Upper lobe of left lung (tissue), 6 donors: ENCODE data around the gene IQCH. TPM values are rescaled to one million over a fixed set of nuclear protein-coding genes. Genes with fewer than 3 reads are reported as not detected.

Experiments used
- ATAC-seq, 2 donors: fragments of 200-7000 bp; cut with Tn5 transposase; one replicate each; pipeline ENCODE4 v1.9.1; 2022; ENCODE audit warnings: mild to moderate bottlenecking in 2 of 2, moderate library complexity in 2 of 2; ENCODE audit not compliant: low FRiP score in 2 of 2
- DNase-seq, 2 donors: peaks; one replicate each; pipeline ENCODE4 v3.0.0-alpha.2; 2019 to 2020
- H3K27ac ChIP-seq, 4 donors: fragments of 200-600 bp; sonication (generic); one replicate each; pipeline ENCODE4 v1.5.1; 2016 to 2019
- H3K27me3 ChIP-seq, 4 donors: fragments of 200-600 bp; sonication (generic); one replicate each; pipeline ENCODE4 v1.5.1; 2017 to 2019
- H3K36me3 ChIP-seq, 4 donors: fragments of 200-600 bp; sonication (generic); one replicate each; pipeline ENCODE4 v1.5.1; 2016 to 2019
- H3K4me1 ChIP-seq, 4 donors: fragments of 200-600 bp; sonication (generic); one replicate each; pipeline ENCODE4 v1.5.1; 2018 to 2019
- H3K4me3 ChIP-seq, 4 donors: fragments of 200-600 bp; sonication (generic); one replicate each; pipeline ENCODE4 v1.5.1; 2017 to 2019; ENCODE audit warnings: mild to moderate bottlenecking in 2 of 4, moderate library complexity in 1 of 4
- H3K9me3 ChIP-seq, 4 donors: fragments of 200-600 bp; sonication (generic); one replicate each; pipeline ENCODE4 v1.5.1; 2018 to 2019
- EP300 ChIP-seq, 4 donors: sonication (generic); formaldehyde crosslinking; IDR thresholded peaks; one replicate each; pipeline ENCODE4 v1.5.1; 2017; ENCODE audit warnings: antibody characterized with exemption in 4 of 4, control low read depth in 2 of 4
- POLR2A ChIP-seq, 4 donors: fragments of 450-650 bp; IDR thresholded peaks; one replicate each; pipeline ENCODE4 v1.5.1; 2016 to 2017; ENCODE audit warnings: antibody characterized with exemption in 4 of 4, mild to moderate bottlenecking in 2 of 4
- POLR2AphosphoS5 ChIP-seq, 2 donors: sonication (generic); formaldehyde crosslinking; IDR thresholded peaks; one replicate each; pipeline ENCODE4 v1.5.1; 2017; ENCODE audit warnings: antibody characterized with exemption in 2 of 2
- WGBS, 2 donors: methylation state at CpG; one replicate each; pipeline ENCODE4 v1.1.5; 2017 to 2018; 5-methylcytosine and 5-hydroxymethylcytosine counted together
- total RNA-seq, 6 donors: library from RNA; depleted of rRNA in 4 of 6; stranded (reverse); fragments of >200 nt in 4 of 6; gene quantifications; one replicate each; pipeline versions ENCODE4 v1.1.0 to v1.2.1, GENCODE V29; 2016 to 2021
- TF ChIP-seq, protein P1 (sequence below), 6 experiments: fragments of 450-650 bp in 4 of 6; fragments of 200-600 bp in 2 of 6; sonication (generic) in 2 of 6; IDR thresholded peaks; one replicate each; pipeline ENCODE4 v1.5.1; 2016 to 2019; ENCODE audit warnings: antibody characterized with exemption in 6 of 6
- donor health status: DM: no; HTN: no; CAD: no; lungs with moderate emphysema.
- donor health status: DM: no; HTN: yes; CAD: no; lungs with severe emphysema.

Gene IQCH
- total RNA-seq, 6 donors from 2014 or later: 1.0 to 18.0 (median 2.7) TPM

DNA sequence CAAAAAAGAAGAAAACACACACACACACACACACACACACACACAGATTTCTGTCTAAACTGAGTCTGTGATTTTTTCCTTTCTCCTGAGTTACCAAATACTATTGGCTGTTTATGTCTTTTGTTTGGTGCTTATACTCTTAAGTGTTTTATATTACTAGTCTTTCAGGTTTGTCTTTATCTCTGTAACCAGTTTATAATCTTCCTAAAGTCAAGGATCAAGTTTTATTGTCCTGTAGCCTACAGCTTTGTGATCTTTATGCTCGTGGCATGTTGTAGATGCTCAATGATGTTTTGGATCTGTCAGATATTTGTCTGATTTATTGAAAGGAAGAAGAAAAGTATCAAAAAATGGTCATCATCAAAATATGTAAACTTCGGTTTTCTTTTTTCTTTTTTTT is 292.5 kb downstream of the IQCH start:
- Histone ChIP-seq H3K27ac (no peak overlapping the region), H3K27me3 (no peaks in the 10 kb centered on the region), H3K9me3 (no peaks in the 10 kb centered on the region), H3K36me3 (peaks cover 0 to 21% (median 0%) of the 10 kb centered on the region in 4 donors), H3K4me1 (peaks cover 12 to 38% (median 32%) of the 10 kb centered on the region in 4 donors), H3K4me3 (no peak overlapping the region)
- no peak for ATAC-seq
- no peak for DNase-seq
- 89 to 94% methylated on average over 2 of the region's 2 CpGs for WGBS, 2 donors
- TF ChIP-seq, protein P1, sequence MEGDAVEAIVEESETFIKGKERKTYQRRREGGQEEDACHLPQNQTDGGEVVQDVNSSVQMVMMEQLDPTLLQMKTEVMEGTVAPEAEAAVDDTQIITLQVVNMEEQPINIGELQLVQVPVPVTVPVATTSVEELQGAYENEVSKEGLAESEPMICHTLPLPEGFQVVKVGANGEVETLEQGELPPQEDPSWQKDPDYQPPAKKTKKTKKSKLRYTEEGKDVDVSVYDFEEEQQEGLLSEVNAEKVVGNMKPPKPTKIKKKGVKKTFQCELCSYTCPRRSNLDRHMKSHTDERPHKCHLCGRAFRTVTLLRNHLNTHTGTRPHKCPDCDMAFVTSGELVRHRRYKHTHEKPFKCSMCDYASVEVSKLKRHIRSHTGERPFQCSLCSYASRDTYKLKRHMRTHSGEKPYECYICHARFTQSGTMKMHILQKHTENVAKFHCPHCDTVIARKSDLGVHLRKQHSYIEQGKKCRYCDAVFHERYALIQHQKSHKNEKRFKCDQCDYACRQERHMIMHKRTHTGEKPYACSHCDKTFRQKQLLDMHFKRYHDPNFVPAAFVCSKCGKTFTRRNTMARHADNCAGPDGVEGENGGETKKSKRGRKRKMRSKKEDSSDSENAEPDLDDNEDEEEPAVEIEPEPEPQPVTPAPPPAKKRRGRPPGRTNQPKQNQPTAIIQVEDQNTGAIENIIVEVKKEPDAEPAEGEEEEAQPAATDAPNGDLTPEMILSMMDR (IDR thresholded peaks at IDR 0.05): no peak
- TF ChIP-seq EP300 (IDR thresholded peaks at IDR 0.05) (no peak), POLR2AphosphoS5 (IDR thresholded peaks at IDR 0.05) (no peak), POLR2A (IDR thresholded peaks at IDR 0.05) (no peak)

DNA sequence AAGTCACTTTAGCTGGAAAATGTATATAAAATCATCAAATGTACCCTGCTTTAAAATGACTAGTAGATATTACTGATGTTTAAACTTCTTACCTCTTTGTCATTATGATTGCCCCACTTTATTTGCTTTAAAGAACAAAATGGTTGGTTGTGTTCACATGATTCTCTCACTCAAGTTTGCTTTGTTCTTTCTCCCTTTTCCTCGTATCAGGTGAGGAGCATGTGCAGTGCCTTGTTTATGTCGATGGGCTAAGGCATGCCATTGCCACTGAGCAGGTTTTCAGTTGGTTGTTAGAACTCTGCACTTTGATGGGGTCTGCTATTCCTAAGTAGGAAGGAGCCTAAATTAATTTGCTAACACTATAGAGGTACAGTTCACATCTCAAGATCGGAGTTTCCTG is 293.2 kb downstream of the IQCH start:
- DNase-seq (no peak), ATAC-seq (no peak)
- H3K27ac ChIP-seq: no peak overlapping the region
- H3K9me3 ChIP-seq: no peaks in the 10 kb centered on the region
- peaks cover 12 to 38% (median 32%) of the 10 kb centered on the region in 4 donors for H3K4me1 ChIP-seq
- peaks cover 0 to 21% (median 0%) of the 10 kb centered on the region in 4 donors for H3K36me3 ChIP-seq
- H3K27me3 ChIP-seq: no peaks in the 10 kb centered on the region
- 80 to 96% methylated on average over 3 of the region's 3 CpGs for WGBS, 2 donors
- TF ChIP-seq, protein P1 (IDR thresholded peaks at IDR 0.05): no peak
- TF ChIP-seq POLR2A (IDR thresholded peaks at IDR 0.05) (no peak), POLR2AphosphoS5 (IDR thresholded peaks at IDR 0.05) (no peak), EP300 (IDR thresholded peaks at IDR 0.05) (no peak)
- no peak overlapping the region for H3K4me3 ChIP-seq

DNA sequence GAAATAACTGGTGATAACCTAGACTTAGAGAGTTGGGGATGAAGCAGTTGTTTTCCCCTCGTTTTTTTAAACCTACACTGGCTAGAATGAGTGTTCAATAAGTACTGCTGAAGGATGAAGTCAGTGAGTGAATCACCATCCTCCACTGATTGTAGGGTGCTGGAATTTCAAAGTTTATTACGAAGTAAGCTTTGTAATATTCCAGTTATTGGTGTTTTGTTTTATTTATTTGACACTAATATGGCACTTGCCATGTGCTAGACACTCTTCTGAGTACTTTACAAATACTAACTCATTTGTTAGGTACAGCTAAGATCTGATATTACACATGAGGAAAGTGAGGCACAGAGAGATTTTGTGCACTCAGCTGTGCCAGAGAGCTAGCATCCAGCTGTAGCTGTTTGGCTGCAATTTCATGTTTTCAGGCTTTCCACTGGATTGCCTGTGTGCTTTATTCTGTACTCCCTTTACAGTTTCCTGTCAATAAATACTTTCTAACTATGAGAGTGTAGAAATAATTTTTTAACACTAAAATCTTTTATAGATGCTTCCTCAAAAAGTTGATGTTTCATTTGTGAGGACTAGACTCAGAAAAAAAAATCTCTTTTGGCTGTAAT is 293.8 kb downstream of the IQCH start:
- ATAC-seq: peak in 1 of 2 donors; percentile 70
- Histone ChIP-seq H3K9me3 (no peaks in the 10 kb centered on the region), H3K27me3 (no peaks in the 10 kb centered on the region), H3K36me3 (peaks cover 0 to 21% (median 0%) of the 10 kb centered on the region in 4 donors), H3K27ac (no peak overlapping the region), H3K4me3 (no peak overlapping the region), H3K4me1 (peaks cover 7 to 34% (median 30%) of the 10 kb centered on the region in 4 donors)
- TF ChIP-seq, protein P1 (IDR thresholded peaks at IDR 0.05): no peak
- WGBS, 2 donors: 71 to 75% methylated on average over 2 of the region's 2 CpGs
- DNase-seq: no peak

DNA sequence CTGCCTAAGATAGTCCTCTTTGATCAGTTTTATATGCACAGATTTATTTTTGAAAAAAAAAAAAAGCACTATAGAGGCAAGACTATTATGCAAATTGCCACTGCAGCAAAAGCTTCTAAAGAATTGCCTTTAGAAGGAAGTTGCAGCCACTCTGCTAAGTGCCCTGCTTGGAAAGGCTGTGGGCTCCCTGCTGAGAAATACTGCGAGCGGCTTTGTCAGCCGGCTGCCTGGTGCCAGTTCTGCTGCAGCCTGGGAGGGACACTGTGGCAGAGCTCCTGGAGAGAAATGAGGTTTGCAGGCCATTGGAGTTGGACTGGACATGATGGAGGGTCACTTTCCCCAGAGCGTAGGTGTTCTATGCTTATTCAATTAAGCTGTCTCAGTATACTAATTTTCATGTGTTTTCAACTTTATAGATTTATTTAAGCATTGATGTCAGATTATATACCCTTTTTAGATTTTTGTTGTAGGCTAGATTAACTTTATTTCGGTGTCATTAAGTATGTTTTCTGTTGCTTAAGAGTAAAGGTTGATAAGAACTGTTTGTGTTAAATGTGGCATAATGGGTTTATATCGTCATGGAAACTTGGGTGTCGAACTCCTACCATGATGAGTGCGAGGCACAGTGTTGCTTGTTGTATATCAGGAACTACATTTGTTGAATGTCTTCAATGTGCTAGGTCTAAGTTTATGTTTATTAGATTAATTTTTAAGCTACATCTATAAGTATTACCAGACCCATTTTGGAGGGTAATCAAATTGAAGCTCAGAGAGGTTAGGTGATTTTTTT is 294.5 kb downstream of the IQCH start:
- ATAC-seq: no peak
- Histone ChIP-seq H3K4me1 (peaks cover under 1 to 27% (median 23%) of the 10 kb centered on the region in 4 donors), H3K27ac (no peak overlapping the region), H3K27me3 (no peaks in the 10 kb centered on the region), H3K9me3 (no peaks in the 10 kb centered on the region), H3K36me3 (peaks cover 0 to 21% (median 0%) of the 10 kb centered on the region in 4 donors), H3K4me3 (no peak overlapping the region)
- TF ChIP-seq POLR2AphosphoS5 (IDR thresholded peaks at IDR 0.05) (no peak), POLR2A (IDR thresholded peaks at IDR 0.05) (no peak), EP300 (IDR thresholded peaks at IDR 0.05) (no peak)
- TF ChIP-seq, protein P1 (IDR thresholded peaks at IDR 0.05): no peak
- 68 to 69% methylated on average over 8 of the region's 8 CpGs for WGBS, 2 donors
- DNase-seq: peak; percentile 18 to 69
